Gastrocnemius medialis (tissue), 4 donors: ENCODE measurements around the gene MRPL33. TPM values are rescaled to one million over a fixed set of nuclear protein-coding genes. Genes with fewer than 3 reads are reported as not detected.
"Not testable (repeated sequence)": the region's sequence is repeated elsewhere in the genome, so short reads cannot be mapped to it uniquely, and the experiment has no call there.

Experiments
- ATAC-seq, 2 donors: fragments of 150-250 bp; one replicate each; pipeline ENCODE4 v1.9.1; 2016
- DNase-seq, 2 donors: peaks; one replicate each; pipeline ENCODE4 v3.0.0-alpha.2; 2019
- H3K27ac ChIP-seq, 4 donors: fragments of 200-600 bp; sonication (generic); 1 replicate in 1 of 4; 2 replicates in 3 of 4; pipeline ENCODE4 v1.5.1; 2016 to 2018; ENCODE audit warnings: mild to moderate bottlenecking in 2 of 4, moderate library complexity in 1 of 4
- H3K27me3 ChIP-seq, 3 donors: fragments of 200-600 bp; sonication (generic) in 2 of 3; 1 replicate in 1 of 3; 2 replicates in 2 of 3; pipeline versions ENCODE4 v1.5.1 to v1.6.0; 2016 to 2019; ENCODE audit warnings: mild to moderate bottlenecking in 1 of 3, moderate library complexity in 1 of 3
- H3K36me3 ChIP-seq, 2 donors: fragments of 200-600 bp; sonication (generic) in 1 of 2; one replicate each; pipeline ENCODE4 v1.5.1; 2017 to 2018
- H3K4me1 ChIP-seq, 2 donors: fragments of 200-600 bp; sonication (generic) in 1 of 2; one replicate each; pipeline ENCODE4 v1.5.1; 2016 to 2017; ENCODE audit warnings: mild to moderate bottlenecking in 2 of 2
- H3K4me3 ChIP-seq, 4 donors: fragments of 200-600 bp; sonication (generic) in 3 of 4; 1 replicate in 1 of 4; 2 replicates in 3 of 4; pipeline ENCODE4 v1.5.1; 2016 to 2019; ENCODE audit warnings: mild to moderate bottlenecking in 2 of 4
- H3K9me3 ChIP-seq, 3 donors: fragments of 200-600 bp; sonication (generic) in 2 of 3; 1 replicate in 1 of 3; 2 replicates in 2 of 3; pipeline ENCODE4 v1.5.1; 2016 to 2019
- CTCF ChIP-seq, 5 experiments: fragments of 450-650 bp in 3 of 5; fragments of 200-600 bp in 2 of 5; sonication (generic) in 2 of 5; IDR thresholded peaks in 4 of 5; conservative IDR thresholded peaks in 1 of 5; 1 replicate in 4 of 5; 2 replicates in 1 of 5; pipeline ENCODE4 v1.5.1; 2016 to 2019; ENCODE audit warnings: antibody characterized with exemption in 5 of 5, mild to moderate bottlenecking in 3 of 5, moderate library complexity in 3 of 5
- POLR2A ChIP-seq, 2 donors: fragments of 450-650 bp; IDR thresholded peaks; one replicate each; pipeline ENCODE4 v1.6.1; 2017; ENCODE audit warnings: antibody characterized with exemption in 2 of 2, mild to moderate bottlenecking in 2 of 2, moderate library complexity in 2 of 2
- in situ Hi-C, 4 donors: fragments of 200-750 bp; cut with MboI; loops; one replicate each; pipeline versions ENCODE4 v1.15.0 to v1.8.0; 2017; ENCODE audit warnings: low sequenced_read_pairs in 4 of 4
- intact Hi-C: fragments of 100-400 bp; cut with DNase I; formaldehyde crosslinking; loops from one replicate; pipeline ENCODE4 v1.15.1; 2023; ENCODE audit warnings: low total_unique reads
- total RNA-seq, 4 donors: library from RNA; depleted of rRNA; stranded (reverse); fragments of >200 nt; gene quantifications; one replicate each; pipeline versions ENCODE4 v1.1.0 to v1.2.3, GENCODE V29; 2016

Gene MRPL33
- total RNA-seq, 4 donors from 2014 or later = 231 to 500 (median 388) TPM

GRCh38 chr2:27746325-27746724 is 25.2 kb upstream of the MRPL33 start:
- intact Hi-C loops = no loop called here
- no peak for ATAC-seq
- in situ Hi-C loops = no loop called here

GRCh38 chr2:27747827-27748352 is 23.6 kb upstream of the MRPL33 start:
- H3K27ac ChIP-seq = no peak overlapping the region

More at GRCh38 chr2:27746325-27746724, 25.2 kb upstream of the MRPL33 start:
- TF ChIP-seq POLR2A (IDR thresholded peaks at IDR 0.05) (no peak), CTCF (IDR thresholded peaks at IDR 0.05 in 4 of 5, conservative IDR thresholded peaks at IDR 0.05 in 1 of 5) (no peak)
- Histone ChIP-seq H3K36me3 (no peaks in the 10 kb centered on the region), H3K4me3 (no peak overlapping the region), H3K4me1 (no peaks in the 10 kb centered on the region), H3K27me3 (no peaks in the 10 kb centered on the region), H3K9me3 (no peaks in the 10 kb centered on the region), H3K27ac (no peak overlapping the region)
- DNase-seq = no peak

GRCh38 chr2:27748803-27749554 is 22.5 kb upstream of the MRPL33 start:
- H3K36me3 ChIP-seq, H3K4me3 ChIP-seq, DNase-seq, H3K4me1 ChIP-seq, ATAC-seq, intact Hi-C loops, H3K9me3 ChIP-seq, in situ Hi-C loops, H3K27ac ChIP-seq, H3K27me3 ChIP-seq: not testable (repeated sequence)

More at GRCh38 chr2:27747827-27748352, 23.6 kb upstream of the MRPL33 start:
- intact Hi-C loops = no loop called here
- Histone ChIP-seq H3K27me3 (no peaks in the 10 kb centered on the region), H3K9me3 (no peaks in the 10 kb centered on the region), H3K4me1 (no peaks in the 10 kb centered on the region), H3K4me3 (no peak overlapping the region), H3K36me3 (no peaks in the 10 kb centered on the region)
- DNase-seq (no peak), ATAC-seq (no peak)
- no peak for TF ChIP-seq POLR2A (IDR thresholded peaks at IDR 0.05)
- TF ChIP-seq CTCF (IDR thresholded peaks at IDR 0.05 in 4 of 5, conservative IDR thresholded peaks at IDR 0.05 in 1 of 5) = no peak
- in situ Hi-C loops = no loop called here

- H3K36me3 ChIP-seq = no peaks in the 10 kb centered on the region
- in situ Hi-C loops = loop anchor here in 1 of 4 donors (10.0 kb wide), 1 partner anchor 703 kb away; no protein-coding TSS in a partner anchor
These were observed 20.1 kb upstream of the MRPL33 start for GRCh38 chr2:27751377-27751776.

More at GRCh38 chr2:27751377-27751776, 20.1 kb upstream of the MRPL33 start:
- Histone ChIP-seq H3K4me3 (no peak overlapping the region), H3K27me3 (no peaks in the 10 kb centered on the region), H3K4me1 (no peaks in the 10 kb centered on the region), H3K9me3 (no peaks in the 10 kb centered on the region), H3K27ac (no peak overlapping the region)
- no peak for DNase-seq
- TF ChIP-seq POLR2A (IDR thresholded peaks at IDR 0.05) (no peak), CTCF (IDR thresholded peaks at IDR 0.05 in 4 of 5, conservative IDR thresholded peaks at IDR 0.05 in 1 of 5) (no peak)
- intact Hi-C loops = no loop called here
- ATAC-seq = no peak
